Measurements from ENCODE around the gene FAM177B.

The FAM177B gene

DNA sequence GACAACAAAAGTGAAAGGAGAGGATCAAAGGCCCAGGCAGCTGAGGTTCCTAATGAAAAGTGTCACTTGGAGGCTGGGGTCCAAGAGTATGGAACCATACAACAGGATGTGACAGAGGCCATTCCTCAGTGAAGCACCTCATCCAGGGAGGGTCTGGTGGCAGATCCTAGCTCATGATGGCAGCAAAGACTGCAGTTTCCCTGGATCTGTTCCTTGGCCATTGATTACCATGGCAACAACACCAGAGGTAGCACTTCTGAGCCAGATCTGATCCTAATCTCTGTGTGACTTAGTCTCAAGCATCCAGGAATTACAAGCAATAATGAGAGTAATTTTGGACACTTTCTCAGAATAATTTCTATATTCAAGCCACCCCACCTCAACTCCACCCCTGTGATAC, 12.9 kb downstream of the FAM177B start:
- Histone ChIP-seq H3K27me3 (no peaks in the 10 kb centered on the region), H3K27ac (no peak overlapping the region), H3K9me3 (no peaks in the 10 kb centered on the region), H3K4me3 (ENCODE audit: low read depth in 1 of 2, low read length in 1 of 2) (no peak overlapping the region), H3K36me3 (no peaks in the 10 kb centered on the region), H3K4me1 (ENCODE audit: control insufficient read depth in 1 of 2, insufficient read depth in 1 of 2, low read depth in 1 of 2, low read length in 1 of 2) (no peaks in the 10 kb centered on the region)
- TF ChIP-seq, protein P1, sequence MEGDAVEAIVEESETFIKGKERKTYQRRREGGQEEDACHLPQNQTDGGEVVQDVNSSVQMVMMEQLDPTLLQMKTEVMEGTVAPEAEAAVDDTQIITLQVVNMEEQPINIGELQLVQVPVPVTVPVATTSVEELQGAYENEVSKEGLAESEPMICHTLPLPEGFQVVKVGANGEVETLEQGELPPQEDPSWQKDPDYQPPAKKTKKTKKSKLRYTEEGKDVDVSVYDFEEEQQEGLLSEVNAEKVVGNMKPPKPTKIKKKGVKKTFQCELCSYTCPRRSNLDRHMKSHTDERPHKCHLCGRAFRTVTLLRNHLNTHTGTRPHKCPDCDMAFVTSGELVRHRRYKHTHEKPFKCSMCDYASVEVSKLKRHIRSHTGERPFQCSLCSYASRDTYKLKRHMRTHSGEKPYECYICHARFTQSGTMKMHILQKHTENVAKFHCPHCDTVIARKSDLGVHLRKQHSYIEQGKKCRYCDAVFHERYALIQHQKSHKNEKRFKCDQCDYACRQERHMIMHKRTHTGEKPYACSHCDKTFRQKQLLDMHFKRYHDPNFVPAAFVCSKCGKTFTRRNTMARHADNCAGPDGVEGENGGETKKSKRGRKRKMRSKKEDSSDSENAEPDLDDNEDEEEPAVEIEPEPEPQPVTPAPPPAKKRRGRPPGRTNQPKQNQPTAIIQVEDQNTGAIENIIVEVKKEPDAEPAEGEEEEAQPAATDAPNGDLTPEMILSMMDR (IDR thresholded peaks at IDR 0.05), result no peak

DNA sequence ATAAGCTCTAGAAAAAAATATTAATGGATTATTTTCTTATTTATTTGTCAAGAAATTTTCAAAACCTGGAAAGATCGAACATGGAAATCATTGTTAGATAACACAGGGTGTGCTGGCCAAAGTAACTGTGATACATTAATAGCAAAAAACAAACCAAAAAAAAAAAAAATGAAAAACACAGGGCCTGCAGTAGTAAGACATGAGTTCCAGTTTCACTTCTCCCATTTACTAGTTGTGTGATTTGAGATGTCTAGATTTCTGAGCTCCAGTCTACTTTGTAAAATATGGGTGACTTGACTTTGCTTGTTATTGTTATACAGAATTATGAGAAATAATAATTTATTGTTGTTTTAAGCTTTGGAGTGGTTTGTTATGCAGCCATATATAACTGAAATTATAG, 13.6 kb downstream of the FAM177B start:
- Histone ChIP-seq H3K4me1 (ENCODE audit: control insufficient read depth in 1 of 2, insufficient read depth in 1 of 2, low read depth in 1 of 2, low read length in 1 of 2) (no peaks in the 10 kb centered on the region), H3K27ac (no peak overlapping the region), H3K36me3 (no peaks in the 10 kb centered on the region), H3K4me3 (ENCODE audit: low read depth in 1 of 2, low read length in 1 of 2) (no peak overlapping the region), H3K27me3 (no peaks in the 10 kb centered on the region), H3K9me3 (no peaks in the 10 kb centered on the region)
- TF ChIP-seq, protein P1 (IDR thresholded peaks at IDR 0.05), result no peak

DNA sequence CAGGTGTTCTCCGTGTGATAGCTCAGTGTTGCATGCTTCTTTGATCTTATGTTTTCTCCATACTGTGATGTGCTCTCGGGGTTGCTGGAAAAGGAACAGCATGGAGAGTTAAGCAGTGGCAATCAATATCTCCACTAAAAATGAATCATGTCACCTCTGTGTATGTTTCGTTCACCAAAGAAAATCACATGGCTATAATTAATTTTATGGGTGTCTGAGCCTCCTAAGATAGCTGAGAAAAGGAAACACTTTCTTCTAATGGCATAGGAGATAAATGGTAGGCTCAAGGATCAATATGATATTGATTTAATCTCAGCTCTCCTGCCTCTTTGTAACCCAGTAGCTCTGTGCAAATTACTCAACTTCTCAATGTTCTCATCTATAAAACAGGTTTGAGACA, 14.3 kb downstream of the FAM177B start:
- Histone ChIP-seq H3K4me3 (ENCODE audit: low read depth in 1 of 2, low read length in 1 of 2) (no peak overlapping the region), H3K4me1 (ENCODE audit: control insufficient read depth in 1 of 2, insufficient read depth in 1 of 2, low read depth in 1 of 2, low read length in 1 of 2) (no peaks in the 10 kb centered on the region)
- TF ChIP-seq, protein P1 (IDR thresholded peaks at IDR 0.05), result no peak

DNA sequence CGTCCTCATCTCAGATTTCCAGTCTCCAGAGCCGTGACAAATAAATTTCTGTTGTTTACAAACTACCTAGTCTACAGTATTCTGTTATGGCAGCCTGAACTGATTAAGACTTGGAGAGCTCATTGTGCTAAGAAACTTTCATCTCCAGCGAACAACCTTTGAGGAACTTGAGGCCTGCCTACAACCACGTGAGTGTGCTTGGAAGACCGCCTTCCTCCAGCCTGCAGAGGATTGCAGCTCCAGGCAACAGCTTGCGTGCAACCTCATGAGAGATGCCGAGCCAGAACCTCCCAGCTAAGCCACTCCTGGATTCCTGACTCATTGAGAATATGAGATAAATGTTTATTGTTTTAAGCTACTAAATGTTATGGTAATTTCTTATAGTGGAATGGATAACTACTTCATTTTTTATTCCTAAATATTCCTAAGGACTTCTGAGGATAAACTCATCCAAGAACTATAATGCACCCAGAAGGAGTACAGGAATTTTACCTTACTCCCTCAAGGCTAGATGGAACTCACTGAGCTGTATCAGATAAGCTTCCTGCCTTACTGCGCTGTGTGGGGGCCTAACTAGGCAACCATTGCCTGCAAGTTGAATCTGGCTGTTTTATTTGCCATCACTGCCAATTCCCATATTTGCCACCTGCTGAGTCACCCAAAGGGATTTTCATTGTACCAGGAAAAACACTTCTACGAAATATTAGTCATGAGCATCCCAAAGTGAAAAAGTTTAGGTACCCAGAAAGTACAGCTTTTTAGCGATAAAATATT, 17.6 kb downstream of the FAM177B start:
- H3K27me3 ChIP-seq, result no peaks in the 10 kb centered on the region
- no peaks in the 10 kb centered on the region for H3K9me3 ChIP-seq
- H3K4me1 ChIP-seq (ENCODE audit: control insufficient read depth in 1 of 2, insufficient read depth in 1 of 2, low read depth in 1 of 2, low read length in 1 of 2), result peaks cover 3 to 4% of the 10 kb centered on the region in 2 experiments
- H3K4me3 ChIP-seq (ENCODE audit: low read depth in 1 of 2, low read length in 1 of 2), result no peak overlapping the region
- TF ChIP-seq, protein P1 (IDR thresholded peaks at IDR 0.05), result no peak
- H3K36me3 ChIP-seq, result no peaks in the 10 kb centered on the region
- no peak overlapping the region for H3K27ac ChIP-seq

More for the DNA sequence above, 14.3 kb downstream of the FAM177B start:
- no peak overlapping the region for H3K27ac ChIP-seq
- no peaks in the 10 kb centered on the region for H3K27me3 ChIP-seq
- no peaks in the 10 kb centered on the region for H3K36me3 ChIP-seq
- no peaks in the 10 kb centered on the region for H3K9me3 ChIP-seq

DNA sequence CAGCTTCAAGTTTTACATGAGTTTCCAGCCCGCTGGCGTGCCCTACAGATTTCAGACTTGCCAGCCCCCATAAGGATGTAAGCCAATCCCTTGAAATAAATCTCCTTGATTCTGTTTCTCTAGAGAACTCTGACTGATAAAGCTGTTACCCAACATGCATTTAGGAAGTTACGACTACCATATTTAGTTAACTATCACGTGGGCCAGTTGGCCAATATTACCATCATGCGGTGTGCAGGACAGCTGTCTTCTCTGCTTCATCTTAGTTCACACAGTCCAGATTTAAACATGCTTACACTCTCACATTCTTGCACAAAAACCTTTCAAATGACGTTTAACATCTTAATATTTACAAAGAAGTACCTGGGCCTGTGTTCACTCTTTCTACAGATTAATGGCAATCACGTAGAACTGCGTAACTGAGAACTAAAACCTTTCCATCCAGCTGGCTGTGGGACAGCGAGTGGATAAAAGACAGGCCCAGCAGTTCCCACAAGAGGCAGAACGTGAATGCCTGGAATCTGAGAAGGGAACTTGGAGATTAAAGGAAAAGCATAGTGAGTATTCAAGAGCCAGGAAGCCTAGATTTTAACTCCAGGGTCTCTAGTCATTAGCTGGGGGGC, 20.8 kb downstream of the FAM177B start:
- Histone ChIP-seq H3K27me3 (no peaks in the 10 kb centered on the region), H3K27ac (no peak overlapping the region), H3K36me3 (no peaks in the 10 kb centered on the region), H3K4me1 (ENCODE audit: control insufficient read depth in 1 of 2, insufficient read depth in 1 of 2, low read depth in 1 of 2, low read length in 1 of 2) (peaks cover 6 to 7% of the 10 kb centered on the region in 2 experiments), H3K4me3 (ENCODE audit: low read depth in 1 of 2, low read length in 1 of 2) (no peak overlapping the region), H3K9me3 (no peaks in the 10 kb centered on the region)
- TF ChIP-seq, protein P1 (IDR thresholded peaks at IDR 0.05), result no peak

All from neutrophil (primary cell).